H9 (cell line): ENCODE results near the gene USP34. TPM values are rescaled to one million over a fixed set of nuclear protein-coding genes. Genes with fewer than 3 reads are reported as not detected.

Source experiments
- DNase-seq: peaks from one replicate; pipeline ENCODE4 v3.0.0-alpha.2; 2017
- H2AFZ ChIP-seq: one replicate; pipeline ENCODE4 v1.6.1; 2013; ENCODE audit warnings: mild to moderate bottlenecking, low read length, control low read depth, moderate library complexity
- H2AK5ac ChIP-seq: 2 replicates; pipeline ENCODE4 v1.6.1; 2013; ENCODE audit warnings: low read length, control low read depth, mixed read lengths; ENCODE audit not compliant: insufficient read length
- H2BK120ac ChIP-seq: one replicate; pipeline ENCODE4 v1.6.1; 2013; ENCODE audit warnings: low read depth, mild to moderate bottlenecking, low read length, control low read depth, inconsistent platforms; ENCODE audit not compliant: poor library complexity, severe bottlenecking
- H2BK12ac ChIP-seq: 2 replicates; pipeline ENCODE4 v1.6.1; 2013; ENCODE audit warnings: low read length, control low read depth, mixed read lengths, low read depth; ENCODE audit not compliant: insufficient read length
- H2BK15ac ChIP-seq: 2 replicates; pipeline ENCODE4 v1.6.1; 2013; ENCODE audit warnings: low read depth, low read length, control low read depth
- H2BK20ac ChIP-seq: one replicate; pipeline ENCODE4 v1.6.1; 2013; ENCODE audit warnings: low read depth, mild to moderate bottlenecking, low read length, control low read depth, inconsistent platforms; ENCODE audit not compliant: poor library complexity, severe bottlenecking
- H2BK5ac ChIP-seq: 2 replicates; pipeline ENCODE4 v1.6.1; 2013; ENCODE audit warnings: low read length, control low read depth, mixed read lengths; ENCODE audit not compliant: insufficient read length
- H3K14ac ChIP-seq: 2 replicates; pipeline ENCODE4 v1.6.1; 2013; ENCODE audit warnings: low read length, control low read depth; ENCODE audit not compliant: insufficient read depth
- H3K18ac ChIP-seq: 2 replicates; pipeline ENCODE4 v1.6.1; 2013; ENCODE audit warnings: low read depth, mild to moderate bottlenecking, mixed read lengths, low read length, control low read depth; ENCODE audit not compliant: insufficient read length
- H3K23ac ChIP-seq: 2 replicates; pipeline ENCODE4 v1.6.1; 2013; ENCODE audit warnings: low read length, control low read depth, mixed read lengths, low read depth; ENCODE audit not compliant: insufficient read length
- H3K23me2 ChIP-seq: 2 replicates; pipeline ENCODE4 v1.6.1; 2013; ENCODE audit warnings: low read depth, mild to moderate bottlenecking, mixed read lengths, low read length, control low read depth; ENCODE audit not compliant: insufficient read length, poor library complexity, severe bottlenecking
- H3K27ac ChIP-seq: 2 replicates; pipeline ENCODE4 v1.5.1; 2013; ENCODE audit warnings: low read length, control low read depth, mixed read lengths, low read depth; ENCODE audit not compliant: insufficient read length
- H3K27me3 ChIP-seq: 2 replicates; pipeline ENCODE4 v1.6.1; 2013; ENCODE audit warnings: low read length, control low read depth, inconsistent platforms; ENCODE audit not compliant: insufficient read depth
- H3K4ac ChIP-seq: 2 replicates; pipeline ENCODE4 v1.6.1; 2013; ENCODE audit warnings: low read depth, mild to moderate bottlenecking, control low read depth, inconsistent platforms, low read length, moderate library complexity
- H3K4me1 ChIP-seq: 2 replicates; pipeline ENCODE4 v1.6.1; 2013; ENCODE audit warnings: low read length, control low read depth, inconsistent platforms; ENCODE audit not compliant: insufficient read depth
- H3K4me2 ChIP-seq: 2 replicates; pipeline ENCODE4 v1.6.1; 2013; ENCODE audit warnings: low read length, control low read depth, mixed read lengths; ENCODE audit not compliant: insufficient read length, insufficient read depth
- H3K56ac ChIP-seq: 2 replicates; pipeline ENCODE4 v1.6.1; 2013; ENCODE audit warnings: low read depth, mild to moderate bottlenecking, mixed read lengths, low read length, control low read depth; ENCODE audit not compliant: insufficient read length
- H3K79me1 ChIP-seq: 2 replicates; pipeline ENCODE4 v1.6.1; 2013; ENCODE audit warnings: low read depth, mild to moderate bottlenecking, moderate library complexity, low read length, control low read depth, inconsistent platforms; ENCODE audit not compliant: insufficient read depth, poor library complexity, severe bottlenecking
- H3K79me2 ChIP-seq: 2 replicates; pipeline ENCODE4 v1.6.1; 2013; ENCODE audit warnings: low read length, control low read depth, inconsistent platforms; ENCODE audit not compliant: insufficient read depth
- H3K9ac ChIP-seq: 2 replicates; pipeline ENCODE4 v1.6.1; 2013; ENCODE audit warnings: low read length, control low read depth, mixed read lengths; ENCODE audit not compliant: insufficient read length; ENCODE audit errors: extremely low read depth
- H3K9me3 ChIP-seq: one replicate; pipeline ENCODE4 v1.6.1; 2013; ENCODE audit warnings: low read depth, low read length, inconsistent platforms; ENCODE audit not compliant: control insufficient read depth
- H3T11ph ChIP-seq: one replicate; pipeline ENCODE4 v1.6.1; 2013; ENCODE audit warnings: mild to moderate bottlenecking, low read length, control low read depth, inconsistent platforms
- H4K20me1 ChIP-seq: one replicate; pipeline ENCODE4 v1.6.1; 2013; ENCODE audit not compliant: control insufficient read depth, insufficient read length, insufficient read depth
- H4K5ac ChIP-seq: 2 replicates; pipeline ENCODE4 v1.6.1; 2013; ENCODE audit warnings: low read depth, mild to moderate bottlenecking, mixed read lengths, low read length, control low read depth; ENCODE audit not compliant: insufficient read length
- H4K8ac ChIP-seq: replicated peaks from 2 replicates; pipeline ENCODE4 v1.6.1; 2013; ENCODE audit warnings: low read length, control low read depth, mixed read lengths, low read depth; ENCODE audit not compliant: insufficient read length
- H4K91ac ChIP-seq: 2 replicates; pipeline ENCODE4 v1.6.1; 2013; ENCODE audit warnings: low read depth, mild to moderate bottlenecking, moderate library complexity, mixed read lengths, low read length, control low read depth; ENCODE audit not compliant: insufficient read length
- H3K27ac Mint-ChIP-seq, 3 experiments: 2 replicates in 2 of 3; 3 replicates in 1 of 3; pipeline ENCODE4 v1.8.0; 2020 to 2021; ENCODE audit warnings: mixed read lengths in 3 of 3, mild to moderate bottlenecking in 1 of 3, moderate library complexity in 1 of 3
- H3K27me3 Mint-ChIP-seq: 2 replicates; pipeline ENCODE4 v1.8.0; 2021; ENCODE audit warnings: low read depth, mild to moderate bottlenecking, moderate library complexity, mixed read lengths
- H3K36me3 Mint-ChIP-seq, 3 experiments: 2 replicates in 2 of 3; 3 replicates in 1 of 3; pipeline ENCODE4 v1.8.0; 2020 to 2021; ENCODE audit warnings: low read depth in 3 of 3, mixed read lengths in 3 of 3; ENCODE audit not compliant: insufficient read depth in 1 of 3
- H3K4me1 Mint-ChIP-seq, 2 experiments: 2 replicates each; pipeline ENCODE4 v1.8.0; 2020; ENCODE audit warnings: mixed read lengths in 2 of 2
- H3K4me3 Mint-ChIP-seq, 2 experiments: 2 replicates in 1 of 2; 3 replicates in 1 of 2; pipeline ENCODE4 v1.8.0; 2020 to 2021; ENCODE audit warnings: mild to moderate bottlenecking in 2 of 2, mixed read lengths in 2 of 2, moderate library complexity in 1 of 2
- H3K9me3 Mint-ChIP-seq, 2 experiments: 2 replicates in 1 of 2; 3 replicates in 1 of 2; pipeline ENCODE4 v1.8.0; 2020; ENCODE audit warnings: mild to moderate bottlenecking in 2 of 2, mixed read lengths in 2 of 2, moderate library complexity in 1 of 2
- CTCF ChIP-seq: fragments of 200-600 bp; sonication (generic); conservative IDR thresholded peaks from 3 replicates; pipeline ENCODE4 v1.8.0; 2021; ENCODE audit warnings: antibody characterized with exemption, mild to moderate bottlenecking
- WGBS: extraction: QIAGEN DNeasy Blood & Tissue Kit; methylation state at CpG from one replicate; pipeline ENCODE4 v1.1.7; 2013; ENCODE audit warnings: missing lambda C conversion rate, low lambda C conversion rate, mixed read lengths; ENCODE audit not compliant: insufficient read length; ENCODE audit errors: extremely low coverage; 5-methylcytosine and 5-hydroxymethylcytosine counted together
- total RNA-seq: library from RNA; stranded (reverse); gene quantifications from 2 replicates; pipeline ENCODE4 v1.2.1, GENCODE V29; 2021

USP34 gene
- total RNA-seq, 1 experiment from 2014 or later: 93.9 TPM

GRCh38 chr2:61182059-61182383, 288.9 kb downstream of the USP34 start:
- no peak overlapping the region for H2BK20ac ChIP-seq
- no peak overlapping the region for H3K4me2 ChIP-seq
- H4K5ac ChIP-seq: no peak overlapping the region
- no peak overlapping the region for H2AFZ ChIP-seq
- no peaks in the 10 kb centered on the region for H3K79me2 ChIP-seq
- peak overlapping the region in 1 of 3 experiments; percentile 17; a peak in 1 of 7 replicates for H3K27ac Mint-ChIP-seq
- H3K36me3 Mint-ChIP-seq: peaks cover 50 to 76% (median 72%) of the 10 kb centered on the region in 3 experiments; a peak in 6 of 7 replicates
- no peak overlapping the region for H3K18ac ChIP-seq
- no peak for TF ChIP-seq CTCF
- H3K79me1 ChIP-seq: no peaks in the 10 kb centered on the region
- H2BK15ac ChIP-seq: no peak overlapping the region
- no peak overlapping the region for H3K4me3 Mint-ChIP-seq
- H2BK5ac ChIP-seq: no peak overlapping the region
- H3K9ac ChIP-seq: no peak overlapping the region
- H3K14ac ChIP-seq: no peak overlapping the region
- no peak overlapping the region for H3K23ac ChIP-seq
- H2BK12ac ChIP-seq: no peak overlapping the region
- WGBS: no CpG with 5 or more reads among the region's 6 CpGs
- H3T11ph ChIP-seq: no peak overlapping the region
- no peak overlapping the region for H2BK120ac ChIP-seq
- H3K4ac ChIP-seq: no peak overlapping the region
- no peaks in the 10 kb centered on the region for H3K27me3 ChIP-seq
- H3K4me1 ChIP-seq: peaks cover 8% of the 10 kb centered on the region; the same call in 1 of the 2 replicates
- no peak overlapping the region for H3K27ac ChIP-seq
- no peak overlapping the region for H4K91ac ChIP-seq
- no peak for DNase-seq
- H3K23me2 ChIP-seq: peaks cover 8% of the 10 kb centered on the region
- H3K4me1 Mint-ChIP-seq: peaks cover 38 to 39% of the 10 kb centered on the region in 2 experiments
- H3K27me3 Mint-ChIP-seq: no peaks in the 10 kb centered on the region
- no peak overlapping the region for H2AK5ac ChIP-seq
- H3K9me3 Mint-ChIP-seq: no peaks in the 10 kb centered on the region
- H3K56ac ChIP-seq: no peak overlapping the region
- H4K20me1 ChIP-seq: no peaks in the 10 kb centered on the region
- H3K9me3 ChIP-seq: no peaks in the 10 kb centered on the region
- no peak overlapping the region for H4K8ac ChIP-seq
